Suprapubic skin (tissue), 3 donors: ENCODE results near the gene ZNF365.

Source experiments
- POLR2AphosphoS5 ChIP-seq, 3 donors: sonication (generic); formaldehyde crosslinking; IDR thresholded peaks; one replicate each; pipeline ENCODE4 v1.6.1; 2017; ENCODE audit warnings: antibody characterized with exemption in 3 of 3
- TF ChIP-seq, protein P1 (sequence below), 2 donors: fragments of 200-600 bp in 1 of 2; fragments of 450-650 bp in 1 of 2; sonication (generic) in 1 of 2; IDR thresholded peaks; one replicate each; pipeline ENCODE4 v1.5.1; 2016 to 2019; ENCODE audit warnings: antibody characterized with exemption in 2 of 2, mild to moderate bottlenecking in 1 of 2, moderate library complexity in 1 of 2

GRCh38 chr10:62333135-62333889, 40.9 kb upstream of the ZNF365 start:
- TF ChIP-seq, protein P1, sequence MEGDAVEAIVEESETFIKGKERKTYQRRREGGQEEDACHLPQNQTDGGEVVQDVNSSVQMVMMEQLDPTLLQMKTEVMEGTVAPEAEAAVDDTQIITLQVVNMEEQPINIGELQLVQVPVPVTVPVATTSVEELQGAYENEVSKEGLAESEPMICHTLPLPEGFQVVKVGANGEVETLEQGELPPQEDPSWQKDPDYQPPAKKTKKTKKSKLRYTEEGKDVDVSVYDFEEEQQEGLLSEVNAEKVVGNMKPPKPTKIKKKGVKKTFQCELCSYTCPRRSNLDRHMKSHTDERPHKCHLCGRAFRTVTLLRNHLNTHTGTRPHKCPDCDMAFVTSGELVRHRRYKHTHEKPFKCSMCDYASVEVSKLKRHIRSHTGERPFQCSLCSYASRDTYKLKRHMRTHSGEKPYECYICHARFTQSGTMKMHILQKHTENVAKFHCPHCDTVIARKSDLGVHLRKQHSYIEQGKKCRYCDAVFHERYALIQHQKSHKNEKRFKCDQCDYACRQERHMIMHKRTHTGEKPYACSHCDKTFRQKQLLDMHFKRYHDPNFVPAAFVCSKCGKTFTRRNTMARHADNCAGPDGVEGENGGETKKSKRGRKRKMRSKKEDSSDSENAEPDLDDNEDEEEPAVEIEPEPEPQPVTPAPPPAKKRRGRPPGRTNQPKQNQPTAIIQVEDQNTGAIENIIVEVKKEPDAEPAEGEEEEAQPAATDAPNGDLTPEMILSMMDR (IDR thresholded peaks at IDR 0.05), result no peak
- no peak for TF ChIP-seq POLR2AphosphoS5 (IDR thresholded peaks at IDR 0.05)
